Kidney epithelial cell (primary cell): ENCODE results near the gene CMTR1. TPM values are rescaled to one million over a fixed set of nuclear protein-coding genes. Genes with fewer than 3 reads are reported as not detected.

ENCODE experiments used
- DNase-seq: peaks from one replicate; pipeline ENCODE4 v3.0.0-alpha.2; 2010; ENCODE audit warnings: low read depth
- H3K27me3 ChIP-seq: 2 replicates; pipeline ENCODE4 v1.6.0; 2011; ENCODE audit warnings: low read length; ENCODE audit not compliant: control insufficient read depth, insufficient read depth
- H3K36me3 ChIP-seq: 2 replicates; pipeline ENCODE4 v1.5.1; 2011; ENCODE audit warnings: low read length; ENCODE audit not compliant: control insufficient read depth, insufficient read depth
- H3K4me3 ChIP-seq: 2 replicates; pipeline ENCODE4 v1.5.1; 2011; ENCODE audit warnings: low read depth, mild to moderate bottlenecking, control low read depth, low read length
- CTCF ChIP-seq: IDR thresholded peaks from 2 replicates; pipeline ENCODE4 v1.5.1; 2011; ENCODE audit warnings: mild to moderate bottlenecking, moderate library complexity, low read length, control low read depth, inconsistent platforms; ENCODE audit not compliant: insufficient read depth, poor library complexity, severe bottlenecking
- total RNA-seq: library from RNA; depleted of rRNA; stranded (reverse); fragments of >200 nt; gene quantifications from 2 replicates; pipeline ENCODE4 v1.2.3, GENCODE V29; 2015

The CMTR1 gene
- total RNA-seq, 1 donor from 2014 or later: 22.9 TPM

- Histone ChIP-seq H3K4me3 (no peak overlapping the region), H3K36me3 (no peaks in the 10 kb centered on the region), H3K27me3 (no peaks in the 10 kb centered on the region)
- no peak for TF ChIP-seq CTCF
- no peak for DNase-seq
These were observed 3.7 kb upstream of the CMTR1 start for GRCh38 chr6:37429352-37429750.

GRCh38 chr6:37432590-37432915 lies 468 bp upstream of the CMTR1 start:
- H3K36me3 ChIP-seq: no peaks in the 10 kb centered on the region
- H3K4me3 ChIP-seq: peak overlapping the region; percentile 89
- no peak for TF ChIP-seq CTCF
- no peaks in the 10 kb centered on the region for H3K27me3 ChIP-seq
- DNase-seq: no peak

GRCh38 chr6:37433657-37434271 lies 743 bp downstream of the CMTR1 start:
- Histone ChIP-seq H3K4me3 (peak overlapping the region; percentile 89), H3K27me3 (no peaks in the 10 kb centered on the region), H3K36me3 (no peaks in the 10 kb centered on the region)
- TF ChIP-seq CTCF: no peak
- DNase-seq: no peak

GRCh38 chr6:37435373-37435772 lies 2.4 kb downstream of the CMTR1 start:
- H3K4me3 ChIP-seq: no peak overlapping the region
- no peaks in the 10 kb centered on the region for H3K36me3 ChIP-seq
- no peak for TF ChIP-seq CTCF
- H3K27me3 ChIP-seq: no peaks in the 10 kb centered on the region
- DNase-seq: no peak

- no peak for TF ChIP-seq CTCF
- Histone ChIP-seq H3K4me3 (no peak overlapping the region), H3K27me3 (no peaks in the 10 kb centered on the region), H3K36me3 (no peaks in the 10 kb centered on the region)
- DNase-seq: no peak
These were observed 2.8 kb downstream of the CMTR1 start for GRCh38 chr6:37435816-37436215.

- H3K36me3 ChIP-seq: no peaks in the 10 kb centered on the region
- H3K4me3 ChIP-seq: no peak overlapping the region
- TF ChIP-seq CTCF: no peak
- DNase-seq: no peak
- H3K27me3 ChIP-seq: no peaks in the 10 kb centered on the region
These were observed 5.9 kb downstream of the CMTR1 start for GRCh38 chr6:37438930-37439329.
